ENCODE data around the gene MSANTD1. TPM values are rescaled to one million over a fixed set of nuclear protein-coding genes. Genes with fewer than 3 reads are reported as not detected.
A peak's percentile ranks its signal among the peaks of the same experiment; 100 is the strongest.

MSANTD1 gene
- total RNA-seq, 2 donors from 2014 or later = 1.00 to 2.5 TPM

- H3K4me3 Mint-ChIP-seq = no peak overlapping the region
- DNase-seq = no peak
- Histone ChIP-seq H3K36me3 (ENCODE audit: control insufficient read depth, insufficient read depth, low read length) (no peaks in the 10 kb centered on the region), H3K27me3 (ENCODE audit: control insufficient read depth, insufficient read depth, low read length, poor library complexity, severe bottlenecking) (no peaks in the 10 kb centered on the region), H3K27ac (ENCODE audit: low read depth, low read length) (no peak overlapping the region), H3K4me1 (ENCODE audit: control insufficient read depth, insufficient read depth, low read length) (peaks cover 5% of the 10 kb centered on the region), H3K9ac (ENCODE audit: extremely low read depth, low read length, poor library complexity, severe bottlenecking) (no peak overlapping the region), H3K4me3 (ENCODE audit: low read length) (no peak overlapping the region), H3K9me3 (ENCODE audit: control insufficient read depth, low read length) (no peaks in the 10 kb centered on the region)
- H3K4me1 Mint-ChIP-seq = peaks cover 5% of the 10 kb centered on the region
- no peaks in the 10 kb centered on the region for H3K36me3 Mint-ChIP-seq (ENCODE audit: low read depth)
- no peaks in the 10 kb centered on the region for H3K9me3 Mint-ChIP-seq
- TF ChIP-seq CTCF (conservative IDR thresholded peaks at IDR 0.05) = no peak
- no peak overlapping the region for H3K27ac Mint-ChIP-seq
- no peaks in the 10 kb centered on the region for H3K27me3 Mint-ChIP-seq (ENCODE audit: insufficient read depth)
- WGBS, 2 experiments (ENCODE audit: insufficient coverage in 1 of 2, insufficient read length in 1 of 2) = 84 to 92% methylated on average over 2 to 6 of the region's 6 CpGs
These were observed 14.9 kb downstream of the MSANTD1 start for GRCh38 chr4:3263876-3264193.

- H3K9me3 Mint-ChIP-seq = no peaks in the 10 kb centered on the region
- Histone ChIP-seq H3K36me3 (ENCODE audit: control insufficient read depth, insufficient read depth, low read length) (no peaks in the 10 kb centered on the region), H3K4me3 (ENCODE audit: low read length) (no peak overlapping the region), H3K27me3 (ENCODE audit: control insufficient read depth, insufficient read depth, low read length, poor library complexity, severe bottlenecking) (no peaks in the 10 kb centered on the region), H3K4me1 (ENCODE audit: control insufficient read depth, insufficient read depth, low read length) (peaks cover 5% of the 10 kb centered on the region), H3K9me3 (ENCODE audit: control insufficient read depth, low read length) (no peaks in the 10 kb centered on the region), H3K27ac (ENCODE audit: low read depth, low read length) (no peak overlapping the region), H3K9ac (ENCODE audit: extremely low read depth, low read length, poor library complexity, severe bottlenecking) (no peak overlapping the region)
- no peak overlapping the region for H3K4me3 Mint-ChIP-seq
- peaks cover 5% of the 10 kb centered on the region for H3K4me1 Mint-ChIP-seq
- H3K27me3 Mint-ChIP-seq (ENCODE audit: insufficient read depth) = no peaks in the 10 kb centered on the region
- no peak for DNase-seq
- H3K27ac Mint-ChIP-seq = no peak overlapping the region
- no peaks in the 10 kb centered on the region for H3K36me3 Mint-ChIP-seq (ENCODE audit: low read depth)
- 94 to 96% methylated on average over 17 of the region's 17 CpGs for WGBS, 2 experiments (ENCODE audit: insufficient coverage in 1 of 2, insufficient read length in 1 of 2)
- no peak for TF ChIP-seq CTCF (conservative IDR thresholded peaks at IDR 0.05)
These were observed 17.1 kb downstream of the MSANTD1 start for GRCh38 chr4:3266076-3266475.

GRCh38 chr4:3267576-3268394 is 18.8 kb downstream of the MSANTD1 start:
- no peak for TF ChIP-seq CTCF (conservative IDR thresholded peaks at IDR 0.05)
- Mint-ChIP-seq H3K4me3 (no peak overlapping the region), H3K27ac (no peak overlapping the region), H3K9me3 (peaks cover 3% of the 10 kb centered on the region), H3K27me3 (ENCODE audit: insufficient read depth) (peaks cover 3% of the 10 kb centered on the region), H3K36me3 (ENCODE audit: low read depth) (no peaks in the 10 kb centered on the region), H3K4me1 (peaks cover 5% of the 10 kb centered on the region)
- WGBS, 2 experiments (ENCODE audit: insufficient coverage in 1 of 2, insufficient read length in 1 of 2) = 71 to 76% methylated on average over 12 to 18 of the region's 18 CpGs
- Histone ChIP-seq H3K9ac (ENCODE audit: extremely low read depth, low read length, poor library complexity, severe bottlenecking) (no peak overlapping the region), H3K27ac (ENCODE audit: low read depth, low read length) (no peak overlapping the region), H3K9me3 (ENCODE audit: control insufficient read depth, low read length) (no peaks in the 10 kb centered on the region), H3K4me3 (ENCODE audit: low read length) (no peak overlapping the region), H3K36me3 (ENCODE audit: control insufficient read depth, insufficient read depth, low read length) (no peaks in the 10 kb centered on the region), H3K4me1 (ENCODE audit: control insufficient read depth, insufficient read depth, low read length) (peaks cover 5% of the 10 kb centered on the region), H3K27me3 (ENCODE audit: control insufficient read depth, insufficient read depth, low read length, poor library complexity, severe bottlenecking) (no peaks in the 10 kb centered on the region)
- DNase-seq = peak; percentile 65

All from endodermal cell (in vitro differentiated cells).